K562 (cell line): ENCODE data around the gene PBXIP1. TPM values are rescaled to one million over a fixed set of nuclear protein-coding genes. Genes with fewer than 3 reads are reported as not detected.
A peak's percentile ranks its signal among the peaks of the same experiment; 100 is the strongest.

Source experiments
- ATAC-seq: fragments of 200-7000 bp; cut with Tn5 transposase; 3 replicates; pipeline ENCODE4 v1.9.1; 2020; ENCODE audit warnings: moderate library complexity
- BruUV-seq: library from RNA; stranded (reverse); fragments of 400-500 nt; replicated peaks from 2 replicates; lab custom pipeline; 2021; lab: Mats Ljungman, UMichigan
- CTCF ChIA-PET: fragments of 300-600 bp; formaldehyde crosslinking; extraction: SDS; loops from one replicate; lab custom pipeline; 2021; ENCODE audit warnings: low intra/inter-chr PET ratio; lab: Yijun Ruan, JAX
- POLR2A ChIA-PET: fragments of 300-600, 350-650 bp; sonication (Branson Sonifier 250); formaldehyde crosslinking; extraction: SDS; loops from one replicate; lab custom pipeline; 2021; ENCODE audit warnings: antibody characterized with exemption, inconsistent platforms; lab: Yijun Ruan, JAX
- DNase-seq, 4 experiments: peaks; one replicate each; pipeline versions ENCODE4 v3.0.0 to v3.0.0-alpha.2; 2011 to 2018; ENCODE audit warnings: low spot score in 3 of 4, mixed read lengths in 3 of 4; ENCODE audit errors: extremely low read depth in 1 of 4
- FAIRE-seq: peaks from 2 replicates; lab custom pipeline; 2011; peaks lifted over from hg19 to GRCh38; lab: Jason Lieb, UNC
- H2AFZ ChIP-seq: 2 replicates; pipeline ENCODE4 v1.6.0; 2011; ENCODE audit warnings: low read depth, low read length, control low read depth, inconsistent platforms
- H3K27ac ChIP-seq: fragments of 200-600 bp; 3 replicates; pipeline ENCODE4 v1.8.0; 2011; ENCODE audit warnings: low read depth, mild to moderate bottlenecking, control low read depth, inconsistent platforms, low read length, moderate library complexity, mixed read lengths; ENCODE audit errors: extremely low read depth
- H3K27me3 ChIP-seq, 2 experiments: fragments of 300-600 bp in 1 of 2; 2 replicates in 1 of 2; 3 replicates in 1 of 2; pipeline versions ENCODE4 v1.6.0 to v1.8.0; 2011; ENCODE audit warnings: inconsistent platforms in 2 of 2, low read length in 2 of 2, mild to moderate bottlenecking in 1 of 2, mixed read lengths in 1 of 2, moderate library complexity in 1 of 2; ENCODE audit not compliant: control insufficient read depth in 2 of 2, insufficient read depth in 2 of 2
- H3K36me3 ChIP-seq: fragments of 300-600 bp; 3 replicates; pipeline ENCODE4 v1.8.0; 2011; ENCODE audit warnings: mild to moderate bottlenecking, low read length, inconsistent platforms; ENCODE audit not compliant: control insufficient read depth, insufficient read depth
- H3K4me1 ChIP-seq, 2 experiments: fragments of 200-600 bp in 1 of 2; replicated peaks in 1 of 2; 2 replicates in 1 of 2; 3 replicates in 1 of 2; pipeline versions ENCODE4 v1.5.1 to v1.8.0; 2011; ENCODE audit warnings: inconsistent platforms in 2 of 2, low read length in 2 of 2, mild to moderate bottlenecking in 1 of 2, mixed read lengths in 1 of 2, moderate library complexity in 1 of 2; ENCODE audit not compliant: control insufficient read depth in 2 of 2, insufficient read depth in 2 of 2
- H3K4me2 ChIP-seq: 2 replicates; pipeline ENCODE4 v1.6.1; 2011; ENCODE audit warnings: low read length, control low read depth, inconsistent platforms, mixed read lengths; ENCODE audit not compliant: insufficient read depth
- H3K4me3 ChIP-seq: fragments of 200-600 bp; sonication (generic), shearing (Covaris generic); 2 replicates; pipeline ENCODE4 v1.5.1; 2016; ENCODE audit warnings: control low read depth, inconsistent platforms
- H3K79me2 ChIP-seq: fragments of 200-600 bp; 3 replicates; pipeline ENCODE4 v1.8.0; 2011; ENCODE audit warnings: low read length, inconsistent platforms; ENCODE audit not compliant: control insufficient read depth, insufficient read depth
- H3K9ac ChIP-seq, 2 experiments: 2 replicates each; pipeline versions ENCODE4 v1.6.0 to v1.6.1; 2011; ENCODE audit warnings: low read depth in 2 of 2, low read length in 2 of 2, control low read depth in 1 of 2, inconsistent platforms in 1 of 2, mild to moderate bottlenecking in 1 of 2, mixed read lengths in 1 of 2; ENCODE audit not compliant: insufficient read depth in 1 of 2
- H3K9me1 ChIP-seq: one replicate; pipeline ENCODE4 v1.6.0; 2011; ENCODE audit warnings: inconsistent platforms, mild to moderate bottlenecking, low read length, moderate library complexity; ENCODE audit not compliant: control insufficient read depth, insufficient read depth
- H3K9me3 ChIP-seq: replicated peaks from 2 replicates; pipeline ENCODE4 v1.5.1; 2011; ENCODE audit warnings: low read depth, low read length, inconsistent platforms; ENCODE audit not compliant: control insufficient read depth, insufficient read depth
- H4K20me1 ChIP-seq: replicated peaks from 2 replicates; pipeline ENCODE4 v1.6.1; 2011; ENCODE audit warnings: low read length, inconsistent platforms, mixed read lengths; ENCODE audit not compliant: control insufficient read depth, insufficient read depth
- EGR1 ChIP-seq: fragments of 450-650 bp; conservative IDR thresholded peaks from 2 replicates; pipeline ENCODE4 v1.6.1; 2017; ENCODE audit warnings: mild to moderate bottlenecking
- FOSL1 ChIP-seq: fragments of 200-800 bp; sonication (Bioruptor generic); conservative IDR thresholded peaks from 2 replicates; pipeline ENCODE4 v1.6.1; 2016; ENCODE audit warnings: missing genetic modification characterization, missing compliant biosample characterization
- MYNN ChIP-seq, 2 experiments: sonication (generic); formaldehyde crosslinking in 1 of 2; IDR thresholded peaks; 2 replicates each; pipeline versions ENCODE4 v1.5.0 to v1.6.1; 2016 to 2020; ENCODE audit warnings: antibody characterized with exemption in 1 of 2, missing genetic modification reagents in 1 of 2
- RFX1 ChIP-seq: fragments of 450-650 bp; IDR thresholded peaks from 2 replicates; pipeline ENCODE4 v1.6.1; 2016; ENCODE audit warnings: mild to moderate bottlenecking, moderate library complexity
- WGBS: fragments of 100-300 bp; shearing (Covaris generic); methylation state at CpG from one replicate; pipeline ENCODE4 v1.1.6; 2016; ENCODE audit warnings: low coverage, mixed read lengths; ENCODE audit not compliant: insufficient coverage; ENCODE audit errors: missing lambda C conversion rate; 5-methylcytosine and 5-hydroxymethylcytosine counted together
- in situ Hi-C: fragments of 300-500 bp; cut with MboI; formaldehyde crosslinking; loops from 4 replicates; pipeline ENCODE4 v1.15.0; 2018; ENCODE audit warnings: inconsistent platforms, mixed read lengths
- intact Hi-C: fragments of 100-400 bp; cut with micrococcal nuclease; formaldehyde crosslinking; loops from 2 replicates; pipeline ENCODE4 v1.14.2; 2022
- polyA plus RNA-seq, 8 experiments: library from polyadenylated mRNA; depleted of rRNA in 4 of 8; stranded (reverse) in 5 of 8; unstranded in 3 of 8; fragments of >200 nt; fragmentation: Nextera tagmentation in 2 of 8; fragmentation: Illumina TruSeq in 1 of 8; extraction: Ambion mirVana in 2 of 8; extraction: Trizol in 1 of 8; gene quantifications; 2 replicates each; pipeline versions ENCODE4 v1.2.1 to v1.2.3, GENCODE V29; 2011 to 2014; ENCODE audit warnings: inconsistent platforms in 1 of 8, missing spikeins in 1 of 8
- total RNA-seq, 7 experiments: library from RNA; depleted of rRNA in 6 of 7; stranded (reverse); fragments of >200 nt in 6 of 7; fragmentation: Illumina TruSeq in 2 of 7; extraction: Trizol in 2 of 7; gene quantifications; 2 replicates each; pipeline versions ENCODE4 v1.2.1 to v1.2.3, GENCODE V29; 2011 to 2021; ENCODE audit warnings: low replicate concordance in 1 of 7

PBXIP1 gene
- total and polyA plus RNA-seq, 9 of the 15 experiments (the other 6 are each of a cell fraction or from before 2014, with no cell fraction given): 0.13 to 8.3 (median 5.8) TPM

- in situ Hi-C loops: no loop called here
- no TSS peak for BruUV-seq
- Histone ChIP-seq H2AFZ (no peak overlapping the region), H3K9me3 (no peaks in the 10 kb centered on the region), H3K4me2 (no peak overlapping the region), H3K4me1 (peaks cover 34 to 54% of the 10 kb centered on the region in 2 experiments; a peak in 4 of 5 replicates), H3K4me3 (no peak overlapping the region), H3K79me2 (no peaks in the 10 kb centered on the region), H3K27me3 (no peaks in the 10 kb centered on the region), H3K9me1 (no peaks in the 10 kb centered on the region), H4K20me1 (0 out of 2 replicates have a peak, but pooled peaks cover 3% of the 10 kb centered on the region), H3K27ac (no peak overlapping the region), H3K36me3 (no peaks in the 10 kb centered on the region), H3K9ac (peak overlapping the region in 1 of 2 experiments; percentile 24; a peak in 1 of 4 replicates)
- TF ChIP-seq EGR1: no peak
- TF ChIP-seq FOSL1 (tag): no peak
- TF ChIP-seq RFX1: peak; percentile 86
- TF ChIP-seq MYNN (IDR thresholded peaks at IDR 0.05): 0 out of 2 replicates have a peak, but pooled peaks have one; percentile 24
- TF ChIP-seq MYNN (CRISPR knock-in tag; IDR thresholded peaks at IDR 0.05): no peak
- FAIRE-seq: no peak
- CTCF ChIA-PET: no interaction called here
- ATAC-seq: no peak
- 77% methylated on average over 5 of the region's 5 CpGs for WGBS
- POLR2A ChIA-PET: no interaction called here
- peak in 2 of 4 experiments; percentile 34 to 40 for DNase-seq
- intact Hi-C loops: no loop called here
Measured at GRCh38 chr1:154941333-154942013, 14.4 kb downstream of the PBXIP1 start.
